Lower leg skin (tissue), 4 donors: Measurements from ENCODE around the gene STAC. TPM values are rescaled to one million over a fixed set of nuclear protein-coding genes. Genes with fewer than 3 reads are reported as not detected.
"Not testable (repeated sequence)": the region's sequence is repeated elsewhere in the genome, so short reads cannot be mapped to it uniquely, and the experiment has no call there.

Experiments
- DNase-seq, 2 donors: peaks; one replicate each; pipeline ENCODE4 v3.0.0-alpha.2; 2019; ENCODE audit warnings: low spot score in 2 of 2
- H3K4me3 ChIP-seq: fragments of 200-600 bp; sonication (generic); 2 replicates; pipeline ENCODE4 v1.5.1; 2017; ENCODE audit warnings: mild to moderate bottlenecking, low read depth; ENCODE audit not compliant: poor library complexity, severe bottlenecking
- CTCF ChIP-seq, 3 donors: fragments of 450-650 bp; IDR thresholded peaks; one replicate each; pipeline ENCODE4 v1.5.1; 2016; ENCODE audit warnings: antibody characterized with exemption in 3 of 3, mild to moderate bottlenecking in 3 of 3, moderate library complexity in 2 of 3
- POLR2A ChIP-seq, 2 donors: fragments of 450-650 bp; IDR thresholded peaks; one replicate each; pipeline ENCODE4 v1.6.1; 2016 to 2017; ENCODE audit warnings: antibody characterized with exemption in 2 of 2, mild to moderate bottlenecking in 1 of 2, moderate library complexity in 1 of 2
- WGBS, 2 donors: methylation state at CpG; one replicate each; pipeline ENCODE4 v1.1.5; 2018; 5-methylcytosine and 5-hydroxymethylcytosine counted together
- intact Hi-C: fragments of 100-400 bp; cut with DNase I; formaldehyde crosslinking; loops from one replicate; pipeline ENCODE4 v1.15.0; 2023; ENCODE audit warnings: low total_unique reads
- total RNA-seq, 4 donors: library from RNA; depleted of rRNA; stranded (reverse); fragments of >200 nt; gene quantifications; one replicate each; pipeline ENCODE4 v1.1.0, GENCODE V29; 2016

The STAC gene
- total RNA-seq, 4 donors from 2014 or later = 0.38 to 5.9 (median 1.1) TPM

DNA sequence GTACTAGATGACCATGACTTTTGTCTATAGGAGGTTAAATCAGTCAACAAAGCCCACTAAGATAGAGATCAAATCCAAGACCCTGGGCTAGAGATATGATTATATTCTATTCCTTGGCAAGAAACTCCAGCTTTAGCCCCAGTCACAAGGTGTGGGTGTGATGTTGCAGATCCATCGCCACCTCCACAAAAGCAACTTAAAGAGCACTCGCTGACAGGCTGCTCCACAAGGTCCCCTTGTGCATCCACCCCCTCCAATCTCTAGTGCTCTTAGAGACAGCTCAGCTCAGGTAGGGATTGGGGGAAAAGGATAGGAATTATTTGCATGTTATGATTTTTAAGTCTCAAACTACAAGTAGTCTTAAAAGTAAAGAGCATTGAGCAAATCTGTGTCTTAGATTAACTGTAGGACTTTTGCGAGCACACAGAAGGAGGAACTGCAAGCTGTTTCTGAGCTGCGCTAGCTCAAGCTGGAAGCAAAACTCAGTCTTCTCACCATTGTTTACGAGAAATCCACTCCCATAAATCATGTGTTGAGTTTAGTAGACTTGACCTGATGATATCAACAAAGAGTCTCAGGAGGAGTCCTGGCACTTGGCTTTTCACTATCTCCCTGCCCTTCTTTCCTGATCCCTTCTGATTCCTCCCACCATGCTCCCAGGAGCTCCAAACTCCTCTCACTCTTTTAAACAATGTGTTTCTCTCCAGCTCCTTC is 177.6 kb downstream of the STAC start:
- H3K4me3 ChIP-seq = no peak overlapping the region
- 78 to 84% methylated on average over 5 of the region's 5 CpGs for WGBS, 2 donors
- no peak for DNase-seq
- intact Hi-C loops = no loop called here
- TF ChIP-seq POLR2A (IDR thresholded peaks at IDR 0.05) (no peak), CTCF (IDR thresholded peaks at IDR 0.05) (no peak)

GRCh38 chr3:36558961-36559360 is 178.7 kb downstream of the STAC start:
- WGBS, 2 donors = 78 to 81% methylated on average over 2 of the region's 2 CpGs
- no peak overlapping the region for H3K4me3 ChIP-seq
- TF ChIP-seq POLR2A (IDR thresholded peaks at IDR 0.05) (no peak), CTCF (IDR thresholded peaks at IDR 0.05) (no peak)
- intact Hi-C loops = no loop called here
- no peak for DNase-seq

DNA sequence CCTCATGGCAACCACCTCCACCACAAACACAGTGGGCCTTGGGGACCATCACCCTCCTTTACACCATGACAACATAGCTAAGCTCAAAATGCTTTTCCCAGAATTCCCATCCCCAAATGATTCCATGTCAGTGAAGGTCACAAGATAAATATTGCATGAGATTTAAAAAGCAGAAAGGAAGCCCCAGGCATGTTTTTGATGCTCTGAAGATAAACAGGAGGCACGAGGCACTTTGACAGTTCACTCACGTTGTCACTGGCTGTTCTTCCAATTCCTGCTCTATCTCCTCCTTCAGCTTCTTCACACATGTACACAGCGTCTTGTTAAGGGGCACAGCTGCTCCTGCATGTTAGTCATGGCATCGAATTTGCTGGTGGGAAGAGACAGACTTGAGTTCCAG is 180.4 kb downstream of the STAC start:
- DNase-seq = no peak
- 45 to 47% methylated on average over 4 of the region's 4 CpGs for WGBS, 2 donors
- intact Hi-C loops = no loop called here
- no peak overlapping the region for H3K4me3 ChIP-seq
- TF ChIP-seq CTCF (IDR thresholded peaks at IDR 0.05) (no peak), POLR2A (IDR thresholded peaks at IDR 0.05) (no peak)

- no peak overlapping the region for H3K4me3 ChIP-seq
- WGBS, 2 donors = 76 to 80% methylated on average over 2 of the region's 2 CpGs
- DNase-seq = no peak
- intact Hi-C loops = no loop called here
- no peak for TF ChIP-seq CTCF (IDR thresholded peaks at IDR 0.05)
- no peak for TF ChIP-seq POLR2A (IDR thresholded peaks at IDR 0.05)
Observed at GRCh38 chr3:36561601-36562000, 181.3 kb downstream of the STAC start.

DNA sequence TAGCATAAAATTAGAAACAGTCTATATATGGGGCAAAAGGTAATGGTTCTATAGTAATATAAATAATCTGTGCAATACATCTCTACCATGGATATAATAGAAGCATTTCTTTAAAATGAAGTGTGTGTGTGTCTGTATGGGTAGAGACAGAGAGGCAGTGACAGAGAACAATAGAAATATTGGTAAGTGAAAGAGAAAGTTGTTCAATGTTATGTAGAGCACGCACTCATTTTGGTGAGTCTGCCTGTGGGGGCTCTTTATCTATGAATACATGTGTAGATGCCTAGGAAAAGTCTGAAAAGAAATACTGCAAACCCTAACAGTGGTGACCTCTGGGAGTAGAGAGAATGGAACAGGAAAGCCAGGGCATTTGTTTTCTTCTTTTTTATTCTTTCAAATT is 182.6 kb downstream of the STAC start:
- intact Hi-C loops = no loop called here
- no peak for DNase-seq
- TF ChIP-seq CTCF (IDR thresholded peaks at IDR 0.05) (no peak), POLR2A (IDR thresholded peaks at IDR 0.05) (no peak)
- no peak overlapping the region for H3K4me3 ChIP-seq
- WGBS, 2 donors = 74 to 78% methylated on average over 1 of the region's 1 CpG

DNA sequence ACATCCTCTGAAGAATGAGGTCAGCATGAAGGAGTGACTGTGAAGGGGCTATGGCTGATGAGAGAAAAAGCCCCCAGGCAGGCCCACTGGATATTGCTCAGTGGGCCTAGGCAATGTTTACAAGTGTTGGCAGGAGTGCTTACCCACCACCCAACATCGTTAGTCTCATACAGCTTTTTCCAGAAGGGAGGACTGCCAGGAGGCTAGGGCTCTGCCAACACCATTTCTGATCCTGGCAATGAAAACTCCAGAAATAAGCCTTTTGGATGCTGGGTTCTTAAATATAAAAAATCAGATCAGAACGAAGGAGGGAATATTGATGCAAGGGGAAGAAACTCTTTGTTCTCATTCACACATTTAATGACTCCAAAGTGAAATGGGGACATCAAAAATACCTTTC is 194.9 kb downstream of the STAC start:
- 41 to 52% methylated on average over 2 of the region's 2 CpGs for WGBS, 2 donors
- intact Hi-C loops = no loop called here
- H3K4me3 ChIP-seq = no peak overlapping the region
- no peak for DNase-seq
- TF ChIP-seq POLR2A (IDR thresholded peaks at IDR 0.05) (no peak), CTCF (IDR thresholded peaks at IDR 0.05) (no peak)

DNA sequence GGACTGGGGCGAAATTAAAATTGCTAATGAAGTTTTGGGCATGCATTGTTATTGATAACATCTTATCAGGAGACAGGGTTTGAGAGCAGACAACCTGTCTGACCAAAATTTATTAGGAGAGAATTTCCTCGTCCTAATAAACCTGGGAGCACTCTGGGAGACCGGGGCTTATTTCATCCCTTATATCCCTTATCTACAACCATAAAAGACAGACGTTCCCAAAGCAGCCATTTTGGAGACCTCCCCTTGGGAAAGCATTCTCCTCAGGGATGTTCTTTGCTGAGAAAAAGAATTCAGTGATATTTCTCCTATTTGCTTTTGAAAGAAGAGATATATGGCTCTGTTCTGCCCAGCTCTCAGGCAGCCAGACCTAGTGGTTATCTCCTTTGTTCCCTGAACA is 198.1 kb downstream of the STAC start:
- H3K4me3 ChIP-seq, intact Hi-C loops, DNase-seq: not testable (repeated sequence)
- 80 to 85% methylated on average over 4 of the region's 4 CpGs for WGBS, 2 donors
